ENCODE measurements around the gene GATAD2A. TPM values are rescaled to one million over a fixed set of nuclear protein-coding genes. Genes with fewer than 3 reads are reported as not detected.
A peak's percentile ranks its signal among the peaks of the same experiment; 100 is the strongest.
"Not testable (repeated sequence)": the region's sequence is repeated elsewhere in the genome, so short reads cannot be mapped to it uniquely, and the experiment has no call there.

GATAD2A gene
- total RNA-seq, 2 donors from 2014 or later: 100 to 126 TPM

DNA sequence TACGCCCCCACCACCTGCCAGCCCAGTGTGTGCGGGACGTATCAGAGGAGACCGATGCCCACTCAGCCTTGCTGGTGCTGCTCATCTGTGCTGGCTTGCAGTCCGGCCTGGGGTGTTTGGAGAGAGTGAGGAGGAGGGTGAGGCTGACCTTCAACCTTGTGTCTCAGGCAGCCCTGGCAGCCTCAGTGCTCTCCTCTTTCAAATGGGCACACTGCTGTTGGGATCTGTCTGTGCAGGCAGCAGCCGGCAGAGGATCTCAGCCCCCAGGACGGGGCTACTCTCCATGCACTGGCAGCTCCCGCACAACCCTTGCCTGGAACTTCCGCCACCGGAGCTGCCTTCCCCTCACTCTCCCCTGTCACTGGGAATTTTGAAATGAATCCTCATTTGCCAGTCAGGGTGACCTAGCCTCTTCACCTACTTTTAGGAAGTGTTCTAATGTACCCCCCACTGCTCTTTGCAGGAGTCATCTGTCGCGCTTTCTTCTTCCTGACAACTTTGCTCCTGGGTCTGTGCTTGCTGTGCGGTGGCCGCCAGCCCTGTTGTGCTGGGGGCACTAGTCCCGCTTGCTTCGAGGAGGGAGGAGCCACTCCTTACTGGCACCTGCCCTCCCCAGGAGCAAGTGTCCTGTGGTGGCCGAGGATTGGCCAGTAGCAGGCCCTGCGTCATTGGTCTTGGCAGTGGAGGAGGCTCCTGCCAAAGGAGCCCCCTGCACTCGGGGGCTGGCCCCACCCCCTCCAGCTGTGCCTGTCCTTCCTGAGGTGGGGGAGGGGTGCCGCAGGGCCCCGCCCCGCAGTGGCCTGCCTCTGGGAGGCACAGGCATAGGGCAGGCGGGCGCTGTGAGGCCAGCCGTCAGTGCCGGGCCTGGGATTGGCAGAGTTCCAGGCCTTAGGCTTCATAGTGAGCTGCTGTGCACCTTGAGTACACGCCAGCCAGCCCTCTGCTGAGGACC is 56.5 kb downstream of the GATAD2A start:
- no peak for DNase-seq
- H3K27ac Mint-ChIP-seq: peak overlapping the region; percentile 76
- peak overlapping the region; percentile 87 to 89 for H3K4me3 Mint-ChIP-seq
- peaks cover 4 to 6% of the 10 kb centered on the region in 2 donors for H3K9me3 Mint-ChIP-seq
- H3K27me3 Mint-ChIP-seq (ENCODE audit: low read depth): no peaks in the 10 kb centered on the region
- H3K4me1 Mint-ChIP-seq (ENCODE audit: low read depth): peaks cover 74% of the 10 kb centered on the region
- ATAC-seq (replicated peaks in 1 of 2): no peak
- H3K36me3 Mint-ChIP-seq (ENCODE audit: insufficient read depth in 2 of 2): peaks cover 16 to 23% of the 10 kb centered on the region in 2 donors

DNA sequence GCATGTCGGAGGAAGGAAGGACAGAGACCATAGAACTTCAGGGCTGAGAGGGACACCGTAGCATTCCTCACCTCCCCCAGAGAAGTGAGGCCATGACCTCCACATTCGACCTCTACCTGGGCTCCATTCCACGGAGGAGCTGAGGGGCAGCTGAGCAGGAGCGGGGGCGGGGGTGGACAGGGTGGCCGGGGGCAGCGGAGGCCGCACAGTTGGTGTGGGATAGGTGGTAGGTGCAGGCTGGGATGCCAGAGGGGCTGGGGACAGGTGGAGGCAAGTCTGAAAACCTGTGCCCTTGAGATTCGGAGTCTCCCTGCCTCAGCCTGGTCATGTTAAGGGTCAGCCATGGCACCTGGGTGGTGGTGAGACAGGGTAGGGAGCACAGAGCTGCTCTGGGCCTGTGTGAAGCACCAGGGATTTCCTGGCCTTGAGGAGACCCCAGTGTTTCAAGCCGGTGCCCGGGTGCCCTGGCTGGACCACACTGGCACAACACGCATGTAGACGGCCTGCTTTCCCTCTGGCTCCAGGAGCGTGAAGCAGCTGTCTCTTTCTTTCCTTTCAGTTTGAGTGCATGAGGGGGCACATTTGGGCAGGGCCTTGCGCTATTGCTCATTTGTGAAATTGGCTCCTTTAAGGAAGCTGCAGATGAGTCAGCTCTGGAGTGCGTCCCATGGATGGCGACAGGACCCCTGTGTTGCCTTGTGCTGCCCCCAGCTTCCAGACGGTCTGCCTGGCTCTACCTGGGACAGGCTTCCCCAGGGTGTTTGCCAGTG is 58.1 kb downstream of the GATAD2A start:
- peaks cover 10 to 16% of the 10 kb centered on the region in 2 donors for H3K9me3 Mint-ChIP-seq
- no peaks in the 10 kb centered on the region for H3K27me3 Mint-ChIP-seq (ENCODE audit: low read depth)
- peak overlapping the region in 1 of 2 donors; percentile 18 for H3K4me3 Mint-ChIP-seq
- DNase-seq: no peak
- H3K27ac Mint-ChIP-seq: peak overlapping the region; percentile 48
- peaks cover 71% of the 10 kb centered on the region for H3K4me1 Mint-ChIP-seq (ENCODE audit: low read depth)
- H3K36me3 Mint-ChIP-seq (ENCODE audit: insufficient read depth in 2 of 2): peaks cover 31 to 39% of the 10 kb centered on the region in 2 donors
- ATAC-seq (replicated peaks in 1 of 2): no peak

DNA sequence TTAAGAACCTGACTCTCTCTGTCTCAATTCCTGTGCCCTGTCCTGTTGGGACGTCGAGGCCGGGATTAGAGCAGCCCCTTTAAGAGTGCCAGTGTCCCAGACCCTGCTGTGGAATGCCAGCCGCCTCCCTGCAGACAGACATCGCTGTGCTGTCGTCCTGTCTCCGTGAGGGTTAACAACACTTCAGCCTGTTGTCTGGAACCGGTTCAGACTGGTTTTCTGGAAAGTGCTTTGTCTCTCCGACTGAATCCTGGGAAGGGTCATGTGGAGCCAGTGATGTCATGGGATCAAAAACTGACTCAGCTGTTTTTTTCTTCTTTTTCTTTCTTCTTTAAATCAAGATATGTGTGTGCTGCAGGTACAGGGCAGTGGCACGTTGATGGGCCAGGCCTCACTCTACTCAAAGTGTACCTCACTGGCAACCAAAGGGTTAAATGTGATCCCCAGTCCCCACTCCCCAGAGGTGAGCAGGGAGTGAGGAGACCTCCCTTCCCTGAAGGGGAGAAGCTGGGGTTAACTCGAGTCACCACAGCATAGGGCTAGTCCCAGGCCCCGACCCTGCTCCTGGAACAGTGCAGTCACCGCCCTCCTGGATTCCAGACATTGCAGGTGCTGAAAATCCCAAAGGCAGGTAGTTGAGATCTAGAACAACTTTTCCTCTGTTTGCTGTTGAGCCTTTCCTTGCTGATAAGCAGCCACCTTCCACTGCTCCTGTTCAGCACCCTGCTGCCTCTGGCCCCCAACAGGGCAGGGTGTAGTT is 59.0 kb downstream of the GATAD2A start:
- H3K4me1 Mint-ChIP-seq (ENCODE audit: low read depth): peaks cover 64% of the 10 kb centered on the region
- no peak overlapping the region for H3K4me3 Mint-ChIP-seq
- H3K27ac Mint-ChIP-seq: peak overlapping the region; percentile 72
- DNase-seq (no peak), ATAC-seq (replicated peaks in 1 of 2) (no peak)
- peaks cover 12 to 22% of the 10 kb centered on the region in 2 donors for H3K9me3 Mint-ChIP-seq
- peaks cover 33 to 48% of the 10 kb centered on the region in 2 donors for H3K36me3 Mint-ChIP-seq (ENCODE audit: insufficient read depth in 2 of 2)
- H3K27me3 Mint-ChIP-seq (ENCODE audit: low read depth): no peaks in the 10 kb centered on the region

DNA sequence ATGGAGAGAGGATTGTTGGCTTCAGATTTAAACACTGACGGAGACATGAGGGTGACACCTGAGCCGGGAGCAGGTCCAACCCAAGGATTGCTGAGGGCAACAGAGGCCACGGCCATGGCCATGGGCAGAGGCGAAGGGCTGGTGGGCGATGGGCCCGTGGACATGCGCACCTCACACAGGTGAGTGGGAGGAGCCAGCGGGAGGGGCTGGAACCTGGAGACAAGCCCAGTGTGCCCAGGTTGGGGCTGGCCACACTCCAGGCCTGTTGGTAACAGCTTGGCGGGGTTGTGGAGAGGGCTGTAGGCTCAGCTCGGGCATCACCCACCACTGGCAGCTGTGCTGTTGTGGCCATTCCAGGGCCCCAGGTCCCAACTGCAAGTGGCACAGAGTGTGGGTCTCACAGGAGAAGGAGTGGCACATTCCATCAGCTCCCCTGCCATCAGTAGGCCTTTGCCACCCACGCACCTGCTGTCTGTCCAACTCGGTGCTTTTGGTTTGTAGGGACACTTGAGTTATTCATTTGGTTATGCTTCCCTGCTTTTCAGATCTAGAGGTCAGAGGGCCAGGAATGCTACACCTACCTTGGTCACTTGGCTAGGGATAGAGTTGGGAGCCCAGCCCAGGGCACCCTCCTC is 60.1 kb downstream of the GATAD2A start:
- Mint-ChIP-seq H3K36me3 (ENCODE audit: insufficient read depth in 2 of 2) (peaks cover 36 to 51% of the 10 kb centered on the region in 2 donors), H3K27ac (no peak overlapping the region), H3K9me3 (peaks cover 12 to 22% of the 10 kb centered on the region in 2 donors), H3K4me1 (ENCODE audit: low read depth) (peaks cover 59% of the 10 kb centered on the region), H3K27me3 (ENCODE audit: low read depth) (no peaks in the 10 kb centered on the region), H3K4me3 (no peak overlapping the region)
- ATAC-seq (replicated peaks in 1 of 2) (no peak), DNase-seq (no peak)

DNA sequence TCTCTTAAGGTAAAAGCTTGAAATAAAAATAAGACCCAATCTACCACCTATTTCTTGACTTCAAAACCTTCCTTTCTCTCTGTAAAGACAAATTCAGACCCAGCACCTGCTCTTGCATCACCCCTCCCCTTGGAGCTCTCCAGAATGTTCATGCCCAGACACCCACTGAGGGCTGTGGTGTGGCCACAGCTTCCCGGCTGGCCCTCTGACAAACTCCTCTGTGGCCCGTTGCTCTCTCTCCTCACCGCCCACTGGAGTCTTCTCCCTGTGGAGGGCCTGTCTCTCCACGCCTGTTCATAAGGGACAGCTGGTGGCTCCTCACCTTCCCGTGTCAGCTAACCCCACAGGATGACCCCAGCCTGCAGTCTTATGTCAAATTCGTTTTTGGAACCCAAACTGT is 60.7 kb downstream of the GATAD2A start:
- ATAC-seq (replicated peaks in 1 of 2) (no peak), DNase-seq (no peak)
- Mint-ChIP-seq H3K27ac (no peak overlapping the region), H3K36me3 (ENCODE audit: insufficient read depth in 2 of 2) (peaks cover 37 to 54% of the 10 kb centered on the region in 2 donors), H3K4me1 (ENCODE audit: low read depth) (peaks cover 55% of the 10 kb centered on the region), H3K9me3 (peaks cover 12 to 22% of the 10 kb centered on the region in 2 donors), H3K27me3 (ENCODE audit: low read depth) (no peaks in the 10 kb centered on the region), H3K4me3 (no peak overlapping the region)

DNA sequence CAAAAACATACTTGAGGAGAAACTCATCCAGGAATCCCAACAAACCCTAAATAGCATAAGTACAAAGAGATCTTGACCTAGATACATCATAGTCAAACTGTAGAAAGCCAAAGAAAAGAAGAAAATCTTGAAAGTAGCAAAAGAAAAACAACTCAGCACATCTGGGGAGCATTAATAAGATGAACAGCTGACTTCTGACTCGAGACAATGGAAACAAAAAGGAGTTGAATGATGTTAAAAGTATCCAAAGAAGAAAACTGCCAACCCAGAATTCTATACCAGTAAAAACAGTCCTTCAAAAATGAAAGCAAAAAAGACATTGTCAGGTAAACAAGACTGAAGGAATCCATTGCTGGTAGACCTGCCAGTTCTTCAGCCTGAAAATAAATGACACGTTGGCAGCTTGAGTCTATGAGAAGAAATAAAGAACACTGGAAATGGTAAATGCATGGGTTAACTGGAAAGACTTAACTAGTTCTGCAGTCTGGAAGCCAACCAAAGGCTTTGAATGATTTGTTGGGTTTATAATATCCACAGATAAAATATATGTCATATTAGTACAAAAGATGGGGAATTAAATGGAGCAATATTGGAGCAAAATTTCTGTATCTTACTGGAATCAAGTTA is 63.1 kb downstream of the GATAD2A start:
- no peaks in the 10 kb centered on the region for H3K27me3 Mint-ChIP-seq (ENCODE audit: low read depth)
- peaks cover 38 to 58% of the 10 kb centered on the region in 2 donors for H3K36me3 Mint-ChIP-seq (ENCODE audit: insufficient read depth in 2 of 2)
- ATAC-seq (replicated peaks in 1 of 2) (no peak), DNase-seq (no peak)
- H3K9me3 Mint-ChIP-seq: peaks cover 12 to 22% of the 10 kb centered on the region in 2 donors
- peaks cover 53% of the 10 kb centered on the region for H3K4me1 Mint-ChIP-seq (ENCODE audit: low read depth)
- H3K27ac Mint-ChIP-seq: peak overlapping the region; percentile 78
- no peak overlapping the region for H3K4me3 Mint-ChIP-seq

DNA sequence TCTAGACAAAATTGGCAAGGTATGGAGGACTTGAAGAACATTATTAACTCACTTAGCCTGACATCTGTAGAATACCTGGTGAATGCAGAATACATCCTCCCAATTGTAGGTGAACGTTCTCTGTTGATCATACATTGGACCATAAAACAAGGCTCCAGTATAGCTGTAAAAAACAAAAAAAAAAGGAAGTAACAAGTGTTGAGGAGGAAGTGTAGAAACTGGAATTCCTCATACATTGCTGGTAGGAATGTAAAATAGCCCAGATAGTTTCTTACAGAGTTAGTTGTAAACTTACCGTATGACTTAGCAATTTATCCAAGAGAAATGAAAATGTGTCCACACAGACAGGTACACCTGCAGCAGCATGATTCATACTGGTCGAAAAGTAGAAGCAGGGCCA is 65.1 kb downstream of the GATAD2A start:
- ATAC-seq (replicated peaks in 1 of 2) (no peak), DNase-seq (no peak)
- H3K9me3 Mint-ChIP-seq: peaks cover 12 to 21% of the 10 kb centered on the region in 2 donors
- peaks cover 62% of the 10 kb centered on the region for H3K4me1 Mint-ChIP-seq (ENCODE audit: low read depth)
- no peak overlapping the region for H3K4me3 Mint-ChIP-seq
- H3K36me3 Mint-ChIP-seq (ENCODE audit: insufficient read depth in 2 of 2): peaks cover 34 to 48% of the 10 kb centered on the region in 2 donors
- H3K27ac Mint-ChIP-seq: peak overlapping the region; percentile 25
- H3K27me3 Mint-ChIP-seq (ENCODE audit: low read depth): no peaks in the 10 kb centered on the region

DNA sequence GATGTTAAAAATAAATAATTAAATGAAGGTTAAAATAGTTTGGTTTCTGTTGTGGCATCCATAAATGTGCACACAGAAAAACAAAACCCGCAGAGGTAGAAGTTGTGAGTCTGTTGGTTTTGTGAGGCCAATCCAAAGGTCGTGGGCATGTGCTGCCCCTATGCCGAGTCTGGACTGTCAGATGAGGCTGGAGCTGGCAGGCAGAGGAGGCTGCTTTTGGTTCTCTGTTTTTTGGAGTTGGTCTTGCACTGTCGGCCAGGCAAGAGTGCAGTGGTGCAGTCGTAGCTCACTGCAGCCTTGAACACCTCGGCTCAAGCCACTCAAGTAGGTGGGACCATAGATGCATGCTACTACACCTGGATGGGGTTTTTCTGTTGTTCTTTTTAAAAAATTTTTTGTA is 66.2 kb downstream of the GATAD2A start:
- Mint-ChIP-seq H3K27me3 (ENCODE audit: low read depth) (no peaks in the 10 kb centered on the region), H3K27ac (no peak overlapping the region), H3K9me3 (peaks cover 8 to 16% of the 10 kb centered on the region in 2 donors), H3K36me3 (ENCODE audit: insufficient read depth in 2 of 2) (peaks cover 26 to 39% of the 10 kb centered on the region in 2 donors), H3K4me1 (ENCODE audit: low read depth) (peaks cover 73% of the 10 kb centered on the region), H3K4me3 (no peak overlapping the region)
- DNase-seq (no peak), ATAC-seq (replicated peaks in 1 of 2) (no peak)

DNA sequence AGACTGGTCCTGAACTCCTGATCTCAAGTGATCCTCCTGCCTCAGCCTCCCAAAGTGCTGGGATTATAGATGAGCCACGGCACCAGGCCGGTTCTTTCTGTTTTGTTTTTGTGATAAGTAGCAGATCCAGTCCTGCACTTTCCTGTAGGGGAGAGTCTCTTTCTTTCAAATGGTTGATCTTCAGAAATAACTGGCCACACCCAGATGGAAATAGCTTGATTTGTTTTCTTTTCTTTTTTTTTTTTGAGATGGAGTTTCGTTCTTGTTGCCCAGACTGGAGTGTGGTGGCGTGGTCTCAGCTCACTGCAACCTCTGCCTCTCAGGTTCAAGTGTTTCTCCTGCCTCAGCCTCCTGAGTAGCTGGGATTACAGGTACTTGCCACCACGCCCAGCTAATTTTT is 66.6 kb downstream of the GATAD2A start:
- not testable (repeated sequence) for H3K27me3 Mint-ChIP-seq (ENCODE audit: low read depth); DNase-seq; ATAC-seq (replicated peaks in 1 of 2)
- Mint-ChIP-seq H3K36me3 (ENCODE audit: insufficient read depth in 2 of 2) (peaks cover 22 to 35% of the 10 kb centered on the region in 2 donors), H3K4me3 (peak overlapping the region in 1 of 2 donors; percentile 8), H3K9me3 (peaks cover 8 to 16% of the 10 kb centered on the region in 2 donors), H3K27ac (peak overlapping the region; percentile 71), H3K4me1 (ENCODE audit: low read depth) (peaks cover 77% of the 10 kb centered on the region)

DNA sequence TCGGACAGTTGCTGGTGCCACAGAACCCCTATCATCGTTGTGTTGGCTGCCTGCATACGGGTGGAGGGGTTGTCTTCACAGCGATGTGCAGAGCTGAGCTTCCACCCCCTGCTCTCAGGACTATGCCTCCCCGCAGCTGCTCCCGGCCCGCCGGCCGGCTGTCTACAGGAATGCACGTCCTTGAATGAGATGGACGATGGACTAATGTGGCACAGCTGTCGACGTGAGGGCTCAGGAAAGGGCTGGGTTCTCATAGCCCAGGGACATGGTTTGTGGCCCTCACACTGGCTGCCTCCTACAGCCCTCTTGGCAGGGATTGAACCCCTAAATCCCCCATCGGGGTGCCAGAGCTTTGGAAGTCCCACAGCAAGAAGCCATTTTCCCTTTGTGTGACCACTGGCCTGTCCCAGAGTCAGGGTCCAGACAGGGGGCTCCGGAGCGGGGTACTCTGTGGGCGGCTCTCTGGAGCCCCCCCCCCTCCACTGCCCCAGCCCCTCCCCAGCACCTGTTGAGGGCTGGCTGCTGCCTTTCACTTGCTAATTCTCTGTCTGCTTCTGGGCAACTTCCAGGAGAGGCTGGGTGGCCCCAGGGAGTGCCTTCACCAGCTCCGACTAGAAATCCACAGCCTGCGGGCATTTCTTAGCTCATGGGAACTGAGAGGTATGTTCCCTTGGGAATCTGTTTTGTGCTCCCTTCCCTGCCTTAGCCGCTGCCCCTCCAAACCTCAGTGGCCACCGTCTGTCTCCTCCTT is 69.7 kb downstream of the GATAD2A start:
- peak overlapping the region; percentile 29 to 48 for H3K4me3 Mint-ChIP-seq
- ATAC-seq (replicated peaks in 1 of 2) (no peak), DNase-seq (no peak)
- H3K36me3 Mint-ChIP-seq (ENCODE audit: insufficient read depth in 2 of 2): peaks cover 5 to 12% of the 10 kb centered on the region in 2 donors
- no peaks in the 10 kb centered on the region for H3K27me3 Mint-ChIP-seq (ENCODE audit: low read depth)
- H3K4me1 Mint-ChIP-seq (ENCODE audit: low read depth): peaks cover 83% of the 10 kb centered on the region
- peak overlapping the region; percentile 55 for H3K27ac Mint-ChIP-seq
- no peaks in the 10 kb centered on the region for H3K9me3 Mint-ChIP-seq
